ENCODE results near the gene GCN1.

The GCN1 gene

GRCh38 chr12:120091371-120092090, 103.0 kb downstream of the GCN1 start:
- peak overlapping the region; percentile 65 for H3K27ac Mint-ChIP-seq
- H3K4me1 Mint-ChIP-seq (ENCODE audit: low read depth): peaks cover 24% of the 10 kb centered on the region
- peaks cover 94% of the 10 kb centered on the region for H3K36me3 Mint-ChIP-seq (ENCODE audit: low read depth)
- no peak overlapping the region for H3K4me3 Mint-ChIP-seq
- H3K9me3 Mint-ChIP-seq: no peaks in the 10 kb centered on the region
- no peak for DNase-seq
- no peaks in the 10 kb centered on the region for H3K27me3 Mint-ChIP-seq

GRCh38 chr12:120090626-120091295, 103.8 kb downstream of the GCN1 start:
- no peak for DNase-seq
- no peaks in the 10 kb centered on the region for H3K9me3 Mint-ChIP-seq
- peaks cover 94% of the 10 kb centered on the region for H3K36me3 Mint-ChIP-seq (ENCODE audit: low read depth)
- H3K4me3 Mint-ChIP-seq: no peak overlapping the region
- peak overlapping the region; percentile 65 for H3K27ac Mint-ChIP-seq
- H3K27me3 Mint-ChIP-seq: no peaks in the 10 kb centered on the region
- peaks cover 32% of the 10 kb centered on the region for H3K4me1 Mint-ChIP-seq (ENCODE audit: low read depth)

GRCh38 chr12:120090206-120090605, 104.3 kb downstream of the GCN1 start:
- Mint-ChIP-seq H3K4me1 (ENCODE audit: low read depth) (peaks cover 38% of the 10 kb centered on the region), H3K27me3 (no peaks in the 10 kb centered on the region), H3K27ac (peak overlapping the region; percentile 65), H3K4me3 (no peak overlapping the region), H3K36me3 (ENCODE audit: low read depth) (peaks cover 94% of the 10 kb centered on the region), H3K9me3 (no peaks in the 10 kb centered on the region)
- no peak for DNase-seq

GRCh38 chr12:120089796-120090195, 104.7 kb downstream of the GCN1 start:
- no peak for DNase-seq
- Mint-ChIP-seq H3K4me1 (ENCODE audit: low read depth) (peaks cover 42% of the 10 kb centered on the region), H3K36me3 (ENCODE audit: low read depth) (peaks cover 94% of the 10 kb centered on the region), H3K4me3 (no peak overlapping the region), H3K27me3 (no peaks in the 10 kb centered on the region), H3K27ac (peak overlapping the region; percentile 55), H3K9me3 (no peaks in the 10 kb centered on the region)

GRCh38 chr12:120089105-120089504, 105.4 kb downstream of the GCN1 start:
- no peaks in the 10 kb centered on the region for H3K9me3 Mint-ChIP-seq
- DNase-seq: no peak
- H3K36me3 Mint-ChIP-seq (ENCODE audit: low read depth): peaks cover 96% of the 10 kb centered on the region
- H3K27ac Mint-ChIP-seq: peak overlapping the region; percentile 76
- no peak overlapping the region for H3K4me3 Mint-ChIP-seq
- H3K27me3 Mint-ChIP-seq: no peaks in the 10 kb centered on the region
- peaks cover 48% of the 10 kb centered on the region for H3K4me1 Mint-ChIP-seq (ENCODE audit: low read depth)

GRCh38 chr12:120086801-120087621, 107.5 kb downstream of the GCN1 start:
- Mint-ChIP-seq H3K27me3 (no peaks in the 10 kb centered on the region), H3K4me1 (ENCODE audit: low read depth) (peaks cover 48% of the 10 kb centered on the region), H3K36me3 (ENCODE audit: low read depth) (peaks cover 94% of the 10 kb centered on the region), H3K9me3 (no peaks in the 10 kb centered on the region), H3K27ac (peak overlapping the region; percentile 95), H3K4me3 (peak overlapping the region; percentile 64)
- peak; percentile 99 for DNase-seq

- Mint-ChIP-seq H3K4me3 (no peak overlapping the region), H3K36me3 (ENCODE audit: low read depth) (peaks cover 93% of the 10 kb centered on the region), H3K4me1 (ENCODE audit: low read depth) (peaks cover 45% of the 10 kb centered on the region), H3K9me3 (no peaks in the 10 kb centered on the region), H3K27ac (peak overlapping the region; percentile 95), H3K27me3 (no peaks in the 10 kb centered on the region)
- DNase-seq: no peak
Measured at GRCh38 chr12:120085920-120086645, 108.4 kb downstream of the GCN1 start.

- H3K27ac Mint-ChIP-seq: no peak overlapping the region
- H3K9me3 Mint-ChIP-seq: no peaks in the 10 kb centered on the region
- DNase-seq: no peak
- no peaks in the 10 kb centered on the region for H3K27me3 Mint-ChIP-seq
- H3K4me3 Mint-ChIP-seq: no peak overlapping the region
- peaks cover 34% of the 10 kb centered on the region for H3K4me1 Mint-ChIP-seq (ENCODE audit: low read depth)
- peaks cover 90% of the 10 kb centered on the region for H3K36me3 Mint-ChIP-seq (ENCODE audit: low read depth)
Measured at GRCh38 chr12:120081641-120082040, 112.9 kb downstream of the GCN1 start.

- Mint-ChIP-seq H3K4me3 (no peak overlapping the region), H3K4me1 (ENCODE audit: low read depth) (peaks cover 19% of the 10 kb centered on the region), H3K27me3 (no peaks in the 10 kb centered on the region), H3K36me3 (ENCODE audit: low read depth) (peaks cover 90% of the 10 kb centered on the region), H3K9me3 (no peaks in the 10 kb centered on the region), H3K27ac (peak overlapping the region; percentile 76)
- DNase-seq: no peak
Measured at GRCh38 chr12:120079411-120080400, 114.8 kb downstream of the GCN1 start.

- no peak overlapping the region for H3K4me3 Mint-ChIP-seq
- no peaks in the 10 kb centered on the region for H3K9me3 Mint-ChIP-seq
- no peak for DNase-seq
- H3K27me3 Mint-ChIP-seq: no peaks in the 10 kb centered on the region
- peaks cover 91% of the 10 kb centered on the region for H3K36me3 Mint-ChIP-seq (ENCODE audit: low read depth)
- peak overlapping the region; percentile 76 for H3K27ac Mint-ChIP-seq
- peaks cover 20% of the 10 kb centered on the region for H3K4me1 Mint-ChIP-seq (ENCODE audit: low read depth)
Measured at GRCh38 chr12:120078868-120079267, 115.6 kb downstream of the GCN1 start.

GRCh38 chr12:120077260-120077659, 117.3 kb downstream of the GCN1 start:
- Mint-ChIP-seq H3K36me3 (ENCODE audit: low read depth) (peaks cover 94% of the 10 kb centered on the region), H3K27ac (peak overlapping the region; percentile 17), H3K4me1 (ENCODE audit: low read depth) (peaks cover 27% of the 10 kb centered on the region), H3K4me3 (no peak overlapping the region), H3K9me3 (no peaks in the 10 kb centered on the region), H3K27me3 (no peaks in the 10 kb centered on the region)
- DNase-seq: no peak
